Measurements from ENCODE around the gene MARS2. TPM values are rescaled to one million over a fixed set of nuclear protein-coding genes. Genes with fewer than 3 reads are reported as not detected.
"Not testable (repeated sequence)": the region's sequence is repeated elsewhere in the genome, so short reads cannot be mapped to it uniquely, and the experiment has no call there.

Gene MARS2
- total and polyA plus RNA-seq, 4 donors, result 3.7 to 12.3 (median 8.6) TPM

DNA sequence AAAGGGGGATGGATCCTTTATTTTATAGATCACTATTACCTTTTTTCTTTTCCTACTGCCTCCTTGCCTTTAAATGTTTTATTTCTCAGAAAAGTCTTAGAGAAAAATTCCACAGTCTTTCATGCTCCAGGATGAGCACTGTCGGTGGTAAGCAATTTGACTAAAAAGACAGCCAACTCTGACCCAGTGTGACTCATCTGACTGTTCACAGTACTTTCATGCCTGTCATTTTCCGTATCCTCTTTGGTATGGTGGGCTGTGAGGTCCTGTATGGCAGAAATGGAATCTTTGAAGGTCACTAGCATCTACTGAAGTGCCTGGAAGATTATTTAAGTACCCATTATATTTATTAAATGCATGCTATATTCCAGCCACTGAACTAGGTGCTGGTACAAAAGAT lies 27.7 kb upstream of the MARS2 start:
- Histone ChIP-seq H3K4me1 (ENCODE audit: control insufficient read depth in 4 of 4, insufficient read depth in 4 of 4, low read length in 3 of 4) (peaks cover 0 to 1% (median 0%) of the 10 kb centered on the region in 4 donors), H3K4me3 (ENCODE audit: low read depth in 1 of 3, low read length in 3 of 3) (no peak overlapping the region), H3K36me3 (ENCODE audit: control insufficient read depth in 4 of 4, insufficient read depth in 3 of 4, low read depth in 1 of 4, low read length in 3 of 4) (no peaks in the 10 kb centered on the region), H3K9me3 (ENCODE audit: control insufficient read depth in 4 of 4, low read length in 3 of 4) (no peaks in the 10 kb centered on the region), H3K9ac (ENCODE audit: low read depth in 1 of 2, low read length in 2 of 2) (no peak overlapping the region), H3K27ac (ENCODE audit: low read depth in 1 of 2, low read length in 2 of 2) (no peak overlapping the region), H3K27me3 (ENCODE audit: control insufficient read depth in 4 of 4, insufficient read depth in 4 of 4, low read length in 3 of 4) (no peaks in the 10 kb centered on the region)
- DNase-seq (ENCODE audit: low spot score), result no peak
- 79% methylated on average over 2 of the region's 2 CpGs for WGBS
- TF ChIP-seq FOXA1 (IDR thresholded peaks at IDR 0.05) (no peak), RAD21 (IDR thresholded peaks at IDR 0.05) (no peak), NR2F2 (IDR thresholded peaks at IDR 0.05) (no peak), GABPA (IDR thresholded peaks at IDR 0.05 in 1 of 2, conservative IDR thresholded peaks at IDR 0.05 in 1 of 2) (no peak), EGR1 (IDR thresholded peaks at IDR 0.05; ENCODE audit: low read depth in 2 of 2) (no peak)
- TF ChIP-seq, protein P1, sequence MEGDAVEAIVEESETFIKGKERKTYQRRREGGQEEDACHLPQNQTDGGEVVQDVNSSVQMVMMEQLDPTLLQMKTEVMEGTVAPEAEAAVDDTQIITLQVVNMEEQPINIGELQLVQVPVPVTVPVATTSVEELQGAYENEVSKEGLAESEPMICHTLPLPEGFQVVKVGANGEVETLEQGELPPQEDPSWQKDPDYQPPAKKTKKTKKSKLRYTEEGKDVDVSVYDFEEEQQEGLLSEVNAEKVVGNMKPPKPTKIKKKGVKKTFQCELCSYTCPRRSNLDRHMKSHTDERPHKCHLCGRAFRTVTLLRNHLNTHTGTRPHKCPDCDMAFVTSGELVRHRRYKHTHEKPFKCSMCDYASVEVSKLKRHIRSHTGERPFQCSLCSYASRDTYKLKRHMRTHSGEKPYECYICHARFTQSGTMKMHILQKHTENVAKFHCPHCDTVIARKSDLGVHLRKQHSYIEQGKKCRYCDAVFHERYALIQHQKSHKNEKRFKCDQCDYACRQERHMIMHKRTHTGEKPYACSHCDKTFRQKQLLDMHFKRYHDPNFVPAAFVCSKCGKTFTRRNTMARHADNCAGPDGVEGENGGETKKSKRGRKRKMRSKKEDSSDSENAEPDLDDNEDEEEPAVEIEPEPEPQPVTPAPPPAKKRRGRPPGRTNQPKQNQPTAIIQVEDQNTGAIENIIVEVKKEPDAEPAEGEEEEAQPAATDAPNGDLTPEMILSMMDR (IDR thresholded peaks at IDR 0.05; ENCODE audit: low read depth, low read length, missing input control), result no peak

DNA sequence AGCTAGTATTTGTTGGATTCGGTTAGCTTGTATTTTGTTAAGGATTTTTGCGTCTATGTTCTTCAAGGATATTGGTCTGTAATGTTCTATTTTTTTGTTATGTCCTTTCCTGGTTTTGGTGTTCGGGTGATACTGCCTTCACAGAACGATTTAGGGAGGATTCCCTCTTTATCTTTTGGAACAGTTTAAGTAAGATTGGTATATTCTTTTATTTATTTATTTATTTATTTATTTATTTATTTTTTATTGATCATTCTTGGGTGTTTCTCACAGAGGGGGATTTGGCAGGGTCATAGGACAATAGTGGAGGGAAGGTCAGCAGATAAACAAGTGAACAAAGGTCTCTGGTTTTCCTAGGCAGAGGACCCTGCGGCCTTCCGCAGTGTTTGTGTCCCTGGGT lies 10.0 kb upstream of the MARS2 start:
- not testable (repeated sequence) for H3K27me3 ChIP-seq (ENCODE audit: control insufficient read depth in 4 of 4, insufficient read depth in 4 of 4, low read length in 3 of 4); H3K36me3 ChIP-seq (ENCODE audit: control insufficient read depth in 4 of 4, insufficient read depth in 3 of 4, low read depth in 1 of 4, low read length in 3 of 4); H3K9ac ChIP-seq (ENCODE audit: low read depth in 1 of 2, low read length in 2 of 2); H3K4me3 ChIP-seq (ENCODE audit: low read depth in 1 of 3, low read length in 3 of 3); H3K27ac ChIP-seq (ENCODE audit: low read depth in 1 of 2, low read length in 2 of 2); H3K4me1 ChIP-seq (ENCODE audit: control insufficient read depth in 4 of 4, insufficient read depth in 4 of 4, low read length in 3 of 4); H3K9me3 ChIP-seq (ENCODE audit: control insufficient read depth in 4 of 4, low read length in 3 of 4); DNase-seq (ENCODE audit: low spot score)
- 94% methylated on average over 4 of the region's 6 CpGs for WGBS

- not testable (repeated sequence) for H3K27me3 ChIP-seq (ENCODE audit: control insufficient read depth in 4 of 4, insufficient read depth in 4 of 4, low read length in 3 of 4); H3K4me1 ChIP-seq (ENCODE audit: control insufficient read depth in 4 of 4, insufficient read depth in 4 of 4, low read length in 3 of 4); H3K9me3 ChIP-seq (ENCODE audit: control insufficient read depth in 4 of 4, low read length in 3 of 4); H3K36me3 ChIP-seq (ENCODE audit: control insufficient read depth in 4 of 4, insufficient read depth in 3 of 4, low read depth in 1 of 4, low read length in 3 of 4); H3K4me3 ChIP-seq (ENCODE audit: low read depth in 1 of 3, low read length in 3 of 3); DNase-seq (ENCODE audit: low spot score); H3K27ac ChIP-seq (ENCODE audit: low read depth in 1 of 2, low read length in 2 of 2); H3K9ac ChIP-seq (ENCODE audit: low read depth in 1 of 2, low read length in 2 of 2)
- WGBS, result 97% methylated on average over 25 of the region's 30 CpGs
These were observed 9.2 kb upstream of the MARS2 start for GRCh38 chr2:197695971-197696370.

GRCh38 chr2:197696571-197696970 lies 8.6 kb upstream of the MARS2 start:
- H3K4me3 ChIP-seq (ENCODE audit: low read depth in 1 of 3, low read length in 3 of 3); H3K27me3 ChIP-seq (ENCODE audit: control insufficient read depth in 4 of 4, insufficient read depth in 4 of 4, low read length in 3 of 4); H3K27ac ChIP-seq (ENCODE audit: low read depth in 1 of 2, low read length in 2 of 2); H3K36me3 ChIP-seq (ENCODE audit: control insufficient read depth in 4 of 4, insufficient read depth in 3 of 4, low read depth in 1 of 4, low read length in 3 of 4); DNase-seq (ENCODE audit: low spot score); H3K9me3 ChIP-seq (ENCODE audit: control insufficient read depth in 4 of 4, low read length in 3 of 4); H3K9ac ChIP-seq (ENCODE audit: low read depth in 1 of 2, low read length in 2 of 2); H3K4me1 ChIP-seq (ENCODE audit: control insufficient read depth in 4 of 4, insufficient read depth in 4 of 4, low read length in 3 of 4): not testable (repeated sequence)
- 96% methylated on average over 18 of the region's 29 CpGs for WGBS

GRCh38 chr2:197699724-197700123 lies 5.4 kb upstream of the MARS2 start:
- not testable (repeated sequence) for H3K27me3 ChIP-seq (ENCODE audit: control insufficient read depth in 4 of 4, insufficient read depth in 4 of 4, low read length in 3 of 4); H3K36me3 ChIP-seq (ENCODE audit: control insufficient read depth in 4 of 4, insufficient read depth in 3 of 4, low read depth in 1 of 4, low read length in 3 of 4); H3K4me3 ChIP-seq (ENCODE audit: low read depth in 1 of 3, low read length in 3 of 3); H3K9me3 ChIP-seq (ENCODE audit: control insufficient read depth in 4 of 4, low read length in 3 of 4); DNase-seq (ENCODE audit: low spot score); H3K9ac ChIP-seq (ENCODE audit: low read depth in 1 of 2, low read length in 2 of 2); H3K4me1 ChIP-seq (ENCODE audit: control insufficient read depth in 4 of 4, insufficient read depth in 4 of 4, low read length in 3 of 4); H3K27ac ChIP-seq (ENCODE audit: low read depth in 1 of 2, low read length in 2 of 2)
